GM19395 (cell line): ENCODE measurements around the gene EXOC3L2.

Experiments
- ATAC-seq: cut with Tn5 transposase; IDR thresholded peaks from one replicate; pipeline ENCODE4 v1.9.1; 2021; ENCODE audit warnings: mild to moderate bottlenecking, moderate library complexity; ENCODE audit not compliant: unreplicated experiment

Gene EXOC3L2

DNA sequence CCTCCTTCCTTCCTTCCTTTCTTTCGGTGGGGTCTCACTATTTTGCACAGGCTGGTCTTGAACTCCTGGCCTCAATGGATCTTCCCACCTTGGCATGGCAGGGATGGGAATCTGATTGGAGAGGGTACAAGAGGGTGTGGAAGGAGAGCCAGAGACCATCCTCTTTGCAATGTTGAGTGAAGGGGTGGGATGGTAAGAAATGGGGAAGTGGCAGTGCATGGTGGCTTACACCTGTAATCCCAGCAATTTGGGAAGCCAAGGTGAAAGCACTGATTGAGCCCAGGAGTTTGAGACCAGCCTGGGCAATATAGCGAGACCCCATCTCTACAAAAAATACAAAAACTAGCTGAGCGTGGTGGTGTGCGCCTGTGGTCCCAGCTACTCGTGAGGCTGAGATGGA, 61.1 kb downstream of the EXOC3L2 start:
- ATAC-seq = no peak

DNA sequence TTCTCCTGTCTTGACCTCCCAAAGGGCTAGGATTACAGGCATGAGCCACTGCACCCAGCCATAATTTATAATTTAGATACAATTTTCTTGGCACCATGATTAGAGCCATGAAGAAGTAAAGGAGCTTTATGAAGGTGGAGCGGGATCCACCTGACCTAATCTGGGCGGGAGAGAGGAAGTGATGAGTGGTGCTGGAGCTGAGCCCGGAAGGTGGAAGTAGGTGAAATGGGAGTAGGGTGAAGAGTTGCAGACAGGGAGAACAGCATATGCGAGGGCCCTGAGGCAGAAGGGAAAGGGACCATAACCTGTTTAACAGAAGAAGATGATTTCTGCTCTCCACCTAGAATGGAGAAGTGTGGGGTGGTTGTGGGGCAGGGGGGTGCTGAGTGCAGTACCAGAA, 62.4 kb downstream of the EXOC3L2 start:
- ATAC-seq = no peak

DNA sequence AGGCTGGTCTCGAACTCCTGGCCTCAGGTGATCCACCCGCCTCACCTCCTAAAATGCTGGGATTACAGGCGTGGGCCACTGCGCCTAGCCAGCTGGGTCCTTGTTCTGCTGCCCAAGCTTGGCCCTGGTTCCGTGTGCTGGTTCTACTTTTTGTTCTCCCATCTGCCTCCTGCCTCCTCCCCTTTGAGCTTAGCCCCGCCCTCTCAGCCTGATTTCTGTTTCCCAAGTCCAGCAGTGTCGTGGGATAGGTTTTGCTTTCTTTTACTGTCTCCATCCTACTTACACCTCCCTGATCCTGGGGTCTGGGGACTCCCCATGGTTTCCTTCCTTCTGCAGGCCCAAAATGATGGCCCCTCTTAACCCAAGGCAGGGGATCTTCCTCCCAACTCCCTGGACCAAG, 64.3 kb downstream of the EXOC3L2 start:
- no peak for ATAC-seq

DNA sequence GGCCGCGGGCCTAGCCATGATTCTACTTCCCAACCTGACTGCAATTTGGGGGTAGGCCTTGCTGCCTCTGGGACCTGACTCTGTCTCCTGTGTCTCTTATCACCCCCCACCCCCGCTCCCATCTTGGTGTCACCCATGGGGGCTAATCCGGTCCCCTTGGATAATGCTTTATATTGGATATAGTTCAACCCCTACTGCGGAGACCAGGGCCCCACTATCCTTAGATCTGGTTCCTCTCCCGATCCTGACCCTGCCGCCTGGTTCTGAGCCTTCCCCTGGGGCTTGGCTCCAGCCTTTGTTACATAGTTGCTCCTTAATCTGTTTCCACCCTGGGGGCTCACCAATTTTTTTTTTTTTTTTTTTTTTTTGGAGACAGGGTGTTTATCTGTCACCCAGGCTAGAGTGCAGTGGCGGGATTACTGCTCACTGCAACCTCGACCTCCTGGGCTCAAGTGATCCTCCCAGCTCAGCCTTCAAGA, 65.3 kb downstream of the EXOC3L2 start:
- no peak for ATAC-seq

DNA sequence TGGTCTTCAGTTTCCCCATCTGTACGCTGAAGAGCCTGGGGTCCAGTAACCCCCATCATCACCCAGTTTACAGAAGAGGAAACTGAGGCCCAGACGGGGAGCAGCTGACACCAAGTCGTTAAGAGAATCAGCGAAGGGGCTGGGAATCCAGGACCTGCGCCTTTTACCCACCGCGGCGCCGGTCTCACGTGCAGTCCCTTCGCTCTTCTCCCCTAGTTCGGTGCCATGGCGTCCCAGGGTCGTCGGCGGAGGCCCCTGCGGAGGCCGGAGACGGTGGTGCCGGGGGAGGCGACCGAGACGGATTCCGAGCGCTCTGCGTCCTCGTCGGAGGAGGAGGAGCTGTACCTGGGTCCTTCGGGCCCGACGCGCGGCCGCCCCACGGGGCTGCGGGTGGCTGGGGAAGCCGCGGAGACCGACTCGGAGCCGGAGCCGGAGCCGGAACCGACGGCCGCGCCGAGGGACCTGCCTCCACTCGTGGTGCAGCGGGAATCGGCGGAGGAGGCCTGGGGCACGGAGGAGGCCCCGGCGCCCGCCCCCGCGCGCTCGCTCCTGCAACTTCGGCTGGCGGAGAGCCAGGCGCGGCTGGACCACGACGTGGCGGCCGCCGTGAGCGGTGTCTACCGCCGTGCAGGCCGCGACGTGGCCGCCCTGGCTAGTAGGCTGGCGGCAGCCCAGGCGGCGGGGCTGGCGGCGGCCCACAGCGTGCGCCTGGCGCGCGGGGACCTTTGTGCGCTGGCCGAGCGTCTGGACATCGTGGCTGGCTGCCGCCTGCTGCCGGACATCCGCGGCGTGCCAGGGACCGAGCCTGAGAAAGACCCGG, 65.9 kb downstream of the EXOC3L2 start:
- no peak for ATAC-seq

DNA sequence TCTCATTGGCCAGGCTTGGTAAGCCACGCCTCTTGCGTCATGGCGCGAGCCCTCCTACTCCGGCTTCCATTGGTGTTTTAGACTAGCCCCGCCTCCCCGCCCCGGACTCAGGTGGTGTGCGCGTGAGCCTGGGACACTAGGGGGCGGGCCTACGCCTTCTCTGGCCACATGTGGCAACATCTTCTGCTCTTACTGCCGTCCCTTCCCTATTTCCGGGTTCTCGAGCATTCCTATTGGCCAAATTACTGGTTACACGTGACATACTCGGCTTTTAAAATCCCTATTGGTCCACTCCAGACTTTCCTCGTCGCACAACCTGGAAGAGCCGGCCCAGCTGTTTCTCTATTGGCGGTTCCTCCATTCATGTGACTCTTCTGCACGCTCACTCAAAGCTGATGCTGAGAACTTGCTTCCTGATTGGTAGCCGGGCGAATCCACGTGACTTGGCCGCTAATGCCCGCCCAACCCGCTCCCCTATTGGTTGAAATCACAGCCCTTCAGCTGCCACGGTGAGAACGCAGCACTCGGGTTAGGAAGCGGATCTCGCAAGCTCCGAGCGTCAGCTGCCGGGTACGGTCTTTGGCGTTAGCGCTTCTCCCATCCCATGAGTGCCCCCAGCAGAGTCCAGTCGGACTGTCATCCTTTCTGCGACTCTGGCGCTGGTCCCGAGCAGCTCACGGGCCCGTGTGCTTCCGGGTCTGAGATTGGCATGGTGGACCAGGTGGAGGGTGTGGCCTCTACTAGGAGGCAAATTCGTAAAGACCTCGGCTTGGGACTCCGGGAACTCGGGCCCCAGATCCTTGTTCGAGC, 66.7 kb downstream of the EXOC3L2 start, which contains the start of gene BLOC1S3:
BLOC1S3 (plus strand) TSS at position 523 of the 810 bp plus-strand sequence. CDS start 513 bp downstream, outside the sequence.
- peak; percentile 81 for ATAC-seq

DNA sequence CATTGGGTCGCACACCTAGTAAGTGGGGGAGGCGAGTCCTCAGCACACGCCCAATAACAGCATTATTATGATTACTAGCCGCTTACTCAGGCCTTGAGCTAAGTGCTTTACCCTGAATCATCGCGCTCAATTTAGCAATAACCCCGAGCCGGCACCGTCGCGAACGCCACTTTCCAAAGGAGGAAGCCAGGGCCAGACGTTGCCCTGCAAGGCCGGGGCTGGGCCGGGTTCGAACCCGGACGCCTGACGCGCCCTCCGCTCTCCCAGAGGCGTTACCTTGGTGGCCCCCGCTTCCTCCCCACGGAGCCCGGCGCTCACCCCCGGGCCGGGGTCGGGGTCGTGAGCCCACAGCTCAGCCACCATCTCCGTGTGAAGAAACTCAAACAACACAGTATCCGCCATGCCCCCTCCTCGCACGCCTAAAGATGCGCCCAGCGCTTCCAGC, 67.4 kb downstream of the EXOC3L2 start, which contains the start of gene TRAPPC6A:
TRAPPC6A (minus strand) TSS at position 421 of the 445 bp plus-strand sequence; CDS start at position 402, 19 bp downstream.
- peak; percentile 18 for ATAC-seq

DNA sequence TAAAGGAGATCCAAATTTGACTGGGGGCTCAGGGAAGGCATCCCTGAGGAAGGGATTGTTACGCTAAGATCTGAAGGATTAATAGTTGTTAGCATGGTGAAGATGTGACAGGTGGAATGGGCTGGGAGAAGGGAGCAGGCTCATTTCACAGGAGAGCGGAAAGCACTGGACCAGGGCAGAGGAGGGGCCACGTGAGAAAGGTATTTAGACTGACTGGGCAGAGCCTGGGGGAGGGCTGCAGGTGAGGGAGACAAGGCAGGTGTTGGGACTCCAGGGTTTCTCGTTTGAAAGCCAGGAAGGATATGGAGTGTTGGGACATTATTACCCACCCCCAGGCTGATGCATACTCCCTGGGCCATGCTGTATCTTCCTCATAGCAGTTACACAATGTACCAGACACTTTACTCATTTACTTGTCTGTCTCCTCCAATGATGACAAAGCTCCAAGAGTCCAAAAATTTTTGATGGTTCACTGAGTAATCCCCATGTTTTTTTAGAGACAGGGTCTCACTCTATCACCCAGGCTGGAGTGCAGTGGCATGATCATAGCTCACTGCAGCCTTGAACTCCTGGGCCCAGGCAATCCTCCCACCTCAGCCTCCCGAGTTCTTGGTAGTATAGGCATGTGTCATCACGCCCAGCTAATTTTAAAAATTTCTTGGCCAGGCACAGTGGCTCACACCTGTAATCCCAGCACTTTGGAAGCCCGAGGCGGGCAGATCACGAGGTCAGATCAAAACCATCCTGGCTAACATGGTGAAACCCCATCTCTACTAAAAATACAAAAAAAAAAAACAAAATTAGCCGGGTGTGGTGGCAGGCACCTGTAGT, 69.5 kb downstream of the EXOC3L2 start:
- no peak for ATAC-seq

DNA sequence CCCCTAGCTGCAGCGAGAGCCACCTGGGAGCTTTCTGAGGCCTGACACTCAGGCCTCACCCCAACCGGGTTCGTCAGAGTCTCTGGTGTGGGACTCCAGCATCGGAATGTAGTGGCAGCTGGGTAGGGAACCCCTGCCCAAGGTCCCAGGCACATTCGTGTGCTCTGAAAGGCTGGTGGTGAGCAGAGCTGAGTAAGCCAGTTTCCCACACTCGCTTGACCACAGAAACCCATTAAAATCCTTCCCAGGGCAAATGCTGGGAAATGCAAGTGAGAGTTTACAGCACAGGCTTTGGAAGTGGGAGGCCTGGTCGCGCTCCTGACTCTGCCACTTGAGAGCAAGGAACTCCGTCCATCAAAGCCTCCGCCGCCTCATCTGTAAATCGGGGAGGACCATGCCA, 71.4 kb downstream of the EXOC3L2 start:
- ATAC-seq = no peak

DNA sequence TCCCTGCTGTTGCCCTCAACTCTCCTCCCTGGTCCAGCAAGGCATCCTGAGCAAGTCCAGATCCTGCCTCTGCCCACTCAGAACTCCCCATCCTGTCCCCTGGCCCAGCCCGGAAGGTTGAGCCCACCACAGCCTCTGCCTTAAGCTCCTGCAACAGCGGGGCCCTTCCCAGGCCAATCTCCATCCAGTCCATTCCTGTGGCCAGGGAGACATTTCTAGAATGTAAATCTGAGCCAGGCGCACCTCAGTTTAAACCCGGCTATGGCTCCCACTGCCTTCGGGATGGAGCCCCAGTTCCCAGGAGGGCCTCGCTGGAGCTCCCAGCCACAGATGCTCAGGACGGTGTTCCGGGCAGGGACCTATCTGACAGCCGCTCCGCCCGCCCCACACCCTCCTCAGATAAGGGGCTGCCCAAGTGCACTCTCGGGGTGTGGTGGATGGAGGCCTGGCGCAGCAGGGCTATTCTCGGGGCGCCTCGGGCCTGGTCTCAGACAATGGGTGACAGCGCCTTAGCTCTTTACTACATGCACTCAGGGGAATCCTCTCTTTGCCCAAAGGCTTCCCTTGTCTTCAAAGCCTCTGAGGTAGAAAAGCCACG, 72.5 kb downstream of the EXOC3L2 start:
- no peak for ATAC-seq

DNA sequence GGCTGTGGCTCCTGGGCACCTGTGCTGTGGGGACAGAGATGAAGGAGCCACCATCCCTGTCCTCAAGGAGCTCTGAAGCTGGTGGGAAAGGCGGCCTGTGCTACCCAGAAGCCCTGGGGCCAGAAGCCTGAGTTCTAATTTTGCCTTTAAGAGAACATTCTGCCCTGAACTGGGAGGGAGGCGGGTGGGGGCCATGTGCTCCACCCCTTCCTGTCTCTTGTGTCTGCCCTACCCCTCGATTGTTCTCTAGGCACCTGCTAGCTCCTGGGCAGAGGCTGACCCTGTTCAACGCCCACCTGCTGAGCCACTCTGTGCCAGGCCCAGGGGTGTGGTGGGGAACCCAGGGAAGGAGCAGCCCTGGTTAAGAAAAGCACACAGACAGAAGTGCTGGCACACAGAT, 73.0 kb downstream of the EXOC3L2 start:
- ATAC-seq = no peak

DNA sequence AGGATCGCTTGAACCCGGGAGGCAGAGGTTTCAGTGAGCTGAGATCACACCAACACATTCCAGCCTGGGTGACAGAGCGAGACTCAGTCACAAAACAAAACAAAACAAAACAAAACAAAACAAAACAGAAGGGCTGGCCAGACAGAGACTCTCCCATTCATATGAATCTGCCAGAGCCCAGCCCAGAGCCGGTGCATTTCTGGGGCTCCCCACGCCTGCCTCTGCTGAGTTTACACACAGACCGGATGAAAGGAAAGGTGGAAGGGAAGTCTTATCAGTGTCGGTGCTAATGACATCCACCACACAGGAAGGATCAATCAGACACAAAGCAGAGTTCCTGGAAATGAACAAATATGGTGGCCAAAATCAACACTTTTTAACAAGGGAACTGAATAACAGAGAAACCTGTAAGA, 74.0 kb downstream of the EXOC3L2 start:
- no peak for ATAC-seq

DNA sequence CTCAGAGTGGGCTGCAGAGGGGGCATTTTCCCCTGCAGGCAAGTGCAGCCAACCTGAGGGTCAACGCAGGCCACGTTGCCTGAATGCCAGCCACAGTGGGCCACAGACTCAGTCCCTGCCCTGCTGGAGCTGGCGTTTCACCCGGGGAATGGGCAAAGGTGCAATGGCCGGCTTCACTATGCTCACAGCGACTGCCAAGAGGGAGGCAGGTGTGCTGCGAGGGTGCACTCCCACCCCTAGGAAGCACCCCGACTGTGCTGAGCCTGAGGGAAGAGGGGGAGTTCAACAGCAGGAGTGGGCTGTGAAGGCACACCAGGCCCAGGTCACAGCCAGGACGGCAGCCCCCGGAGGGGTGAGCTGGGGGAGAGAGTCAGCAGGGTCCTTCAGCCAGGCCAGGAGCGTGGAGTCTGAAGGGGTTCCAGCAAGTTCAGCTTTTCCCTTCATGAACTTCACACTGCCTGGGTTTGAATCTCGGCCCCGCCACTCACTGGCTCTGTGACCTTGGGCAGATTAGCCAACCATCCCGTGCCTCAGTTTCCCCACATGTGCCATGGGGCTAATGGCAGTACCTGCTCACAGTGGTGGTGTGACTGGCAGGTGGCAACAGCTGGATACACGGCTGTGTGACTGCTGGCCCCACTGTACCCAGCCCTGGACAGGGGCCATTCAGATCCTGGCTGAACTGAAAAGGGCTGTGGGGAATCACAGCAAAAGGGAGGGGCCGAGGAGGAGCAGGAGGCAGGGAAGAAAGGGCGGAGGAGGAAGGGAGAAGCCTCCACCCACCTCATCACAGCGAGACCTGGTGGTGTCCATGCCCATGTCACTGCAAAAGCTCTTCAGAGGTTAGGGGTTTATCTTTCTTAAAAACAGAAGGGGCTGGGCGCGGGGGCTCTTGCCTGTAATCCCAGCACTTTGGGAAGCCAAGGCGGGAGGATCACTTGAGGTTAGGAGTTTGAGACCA, 74.8 kb downstream of the EXOC3L2 start:
- no peak for ATAC-seq

DNA sequence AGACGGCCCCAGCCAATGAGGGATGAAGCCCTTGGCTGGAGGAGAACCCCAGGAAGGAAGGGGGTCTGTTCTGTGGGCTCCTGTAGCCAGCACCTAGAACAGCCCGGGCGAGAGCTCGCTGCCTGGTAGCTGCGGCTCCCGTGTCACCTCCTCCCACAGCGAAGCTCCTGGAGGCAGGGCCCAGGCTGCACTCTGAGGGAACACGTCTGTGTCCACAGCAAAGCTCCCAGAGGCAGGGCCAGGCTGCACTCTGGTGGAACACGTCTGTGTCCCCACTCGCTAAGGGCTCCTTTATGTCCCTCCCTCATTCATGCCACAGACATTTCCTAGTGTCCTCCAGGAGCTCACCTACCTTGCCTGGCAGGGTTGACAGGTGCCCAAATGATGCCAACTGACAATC, 75.6 kb downstream of the EXOC3L2 start:
- no peak for ATAC-seq

DNA sequence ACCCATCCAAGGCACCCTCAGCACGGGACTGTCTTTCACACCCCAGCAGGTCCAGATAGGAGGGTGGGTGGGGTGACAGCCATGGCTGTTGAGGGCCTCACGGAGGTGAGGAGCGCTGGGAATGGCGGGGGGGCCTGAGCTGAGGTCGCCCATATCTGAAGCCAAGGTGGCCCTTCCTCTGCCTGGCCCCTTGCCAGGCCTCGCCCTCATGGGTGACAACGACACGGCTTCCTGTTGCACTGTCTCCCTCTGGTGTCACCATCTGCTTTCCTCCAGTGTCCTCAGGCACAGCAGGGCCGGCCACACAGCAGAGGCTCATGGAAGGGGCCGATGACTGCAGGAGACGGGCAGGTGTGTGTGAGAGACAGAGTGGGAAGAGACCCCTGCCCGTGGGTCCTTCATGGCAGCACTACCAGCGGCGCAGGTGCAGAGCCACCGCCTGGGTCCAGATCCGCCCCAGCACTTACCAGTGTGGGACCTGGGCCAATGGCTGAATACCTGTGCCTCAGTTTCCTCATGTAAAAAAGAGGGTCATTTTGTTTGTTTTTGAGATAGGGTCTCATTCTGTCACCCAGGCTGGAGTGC, 76.3 kb downstream of the EXOC3L2 start:
- ATAC-seq = no peak

DNA sequence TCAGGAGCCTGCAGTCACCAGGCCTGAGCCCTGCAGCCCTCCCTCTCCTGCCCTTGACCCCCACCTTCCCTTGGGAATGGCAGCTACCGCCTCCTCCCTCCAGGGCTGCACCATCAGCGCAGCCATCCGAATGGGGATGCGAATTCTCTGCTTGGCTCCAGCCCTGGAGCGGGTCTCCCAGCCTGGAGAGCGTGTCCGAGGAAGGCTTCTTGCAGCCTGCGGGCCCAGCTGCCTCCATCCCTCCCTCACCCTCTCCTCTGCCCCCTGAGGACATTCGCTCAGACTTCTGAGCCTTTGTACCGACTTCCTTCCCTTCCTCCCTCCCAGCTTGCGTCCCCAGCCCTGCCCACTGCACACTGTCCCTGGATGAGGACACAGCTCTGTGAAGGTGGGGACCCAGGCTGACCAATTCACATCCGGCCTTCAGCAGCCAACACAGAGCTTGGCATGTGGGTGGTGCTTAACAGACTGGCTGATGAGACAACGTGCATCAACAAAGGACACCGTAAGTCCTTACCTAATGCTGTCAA, 78.4 kb downstream of the EXOC3L2 start:
- ATAC-seq = no peak

DNA sequence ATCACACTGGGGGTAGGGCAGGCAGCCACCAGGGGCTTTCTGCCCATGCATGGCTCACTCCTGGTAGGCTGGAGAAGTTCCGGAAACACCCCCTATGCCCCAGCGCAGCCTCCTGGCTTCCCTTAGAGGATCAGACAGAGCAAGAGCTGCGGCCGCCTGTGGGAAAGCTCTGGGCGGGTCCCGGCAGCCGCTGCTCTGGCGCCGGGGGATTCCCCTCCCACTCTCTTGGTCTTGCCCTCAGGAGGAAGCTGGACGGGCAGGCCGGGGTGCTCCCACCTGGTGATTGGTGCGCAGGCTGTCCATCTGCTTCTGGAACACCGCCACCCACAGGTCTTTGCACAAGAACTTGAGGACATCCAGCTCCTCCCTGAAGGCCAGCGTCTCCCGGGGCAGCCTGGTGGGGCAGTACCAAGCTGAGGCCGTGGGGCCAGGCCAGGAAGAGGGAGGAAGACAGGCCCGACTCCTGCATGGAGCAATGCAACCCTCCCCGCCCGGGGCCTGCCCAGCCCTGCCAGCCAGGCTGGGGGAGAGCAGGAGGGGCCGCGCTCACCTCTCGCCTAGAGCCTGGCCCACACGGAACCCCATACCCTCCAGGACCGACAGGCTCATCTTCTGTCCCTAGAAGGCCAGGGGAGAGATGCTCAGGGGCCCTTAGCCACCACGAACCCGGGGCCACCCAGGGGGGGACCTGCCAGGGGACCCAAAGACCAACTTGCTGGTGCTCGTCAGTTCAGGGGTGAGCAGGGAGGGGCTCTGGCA, 80.5 kb downstream of the EXOC3L2 start:
- ATAC-seq = peak; percentile 86
